Calu3 (cell line): ENCODE data around the gene TNFRSF4. TPM values are rescaled to one million over a fixed set of nuclear protein-coding genes. Genes with fewer than 3 reads are reported as not detected.

Experiments used
- BruUV-seq: library from RNA; stranded (reverse); fragments of 400-500 nt; replicated peaks from 2 replicates; lab custom pipeline; 2021; lab: Mats Ljungman, UMichigan
- CTCF ChIA-PET: fragments of 300-600 bp; sonication (Branson Sonifier 250); formaldehyde crosslinking; loops from one replicate; lab custom pipeline; 2022; ENCODE audit warnings: antibody characterized with exemption; lab: Charles Lee
- DNase-seq: peaks from one replicate; pipeline ENCODE4 v3.0.0; 2022
- H3K27ac Mint-ChIP-seq: one replicate; pipeline ENCODE4 v1.8.0; 2022; ENCODE audit warnings: mixed read lengths; ENCODE audit not compliant: unreplicated experiment
- H3K27me3 Mint-ChIP-seq: one replicate; pipeline ENCODE4 v1.8.0; 2022; ENCODE audit warnings: mixed read lengths; ENCODE audit not compliant: unreplicated experiment
- H3K36me3 Mint-ChIP-seq: one replicate; pipeline ENCODE4 v1.8.0; 2022; ENCODE audit warnings: mild to moderate bottlenecking, moderate library complexity, mixed read lengths; ENCODE audit not compliant: insufficient read depth, unreplicated experiment
- H3K4me1 Mint-ChIP-seq: one replicate; pipeline ENCODE4 v1.8.0; 2022; ENCODE audit warnings: mild to moderate bottlenecking, low read depth, mixed read lengths; ENCODE audit not compliant: unreplicated experiment
- H3K4me3 Mint-ChIP-seq: one replicate; pipeline ENCODE4 v1.8.0; 2022; ENCODE audit warnings: mild to moderate bottlenecking, low read depth, moderate library complexity, mixed read lengths; ENCODE audit not compliant: unreplicated experiment
- H3K9me3 Mint-ChIP-seq: one replicate; pipeline ENCODE4 v1.8.0; 2022; ENCODE audit warnings: low read depth, mixed read lengths; ENCODE audit not compliant: unreplicated experiment
- intact Hi-C: fragments of 100-400 bp; cut with micrococcal nuclease; formaldehyde crosslinking; loops from one replicate; pipeline ENCODE4 v1.10.0; 2022; ENCODE audit not compliant: unreplicated experiment
- total RNA-seq: library from RNA; stranded (reverse); gene quantifications from 2 replicates; pipeline ENCODE4 v1.2.3, GENCODE V29; 2022
- TF ChIP-seq, protein P1 (sequence below): fragments of 200-600 bp; IDR thresholded peaks from one replicate; pipeline ENCODE4 v1.8.0; 2022; ENCODE audit warnings: antibody characterized with exemption; ENCODE audit not compliant: unreplicated experiment

TNFRSF4 gene
- total RNA-seq, 1 experiment from 2014 or later: not detected

DNA sequence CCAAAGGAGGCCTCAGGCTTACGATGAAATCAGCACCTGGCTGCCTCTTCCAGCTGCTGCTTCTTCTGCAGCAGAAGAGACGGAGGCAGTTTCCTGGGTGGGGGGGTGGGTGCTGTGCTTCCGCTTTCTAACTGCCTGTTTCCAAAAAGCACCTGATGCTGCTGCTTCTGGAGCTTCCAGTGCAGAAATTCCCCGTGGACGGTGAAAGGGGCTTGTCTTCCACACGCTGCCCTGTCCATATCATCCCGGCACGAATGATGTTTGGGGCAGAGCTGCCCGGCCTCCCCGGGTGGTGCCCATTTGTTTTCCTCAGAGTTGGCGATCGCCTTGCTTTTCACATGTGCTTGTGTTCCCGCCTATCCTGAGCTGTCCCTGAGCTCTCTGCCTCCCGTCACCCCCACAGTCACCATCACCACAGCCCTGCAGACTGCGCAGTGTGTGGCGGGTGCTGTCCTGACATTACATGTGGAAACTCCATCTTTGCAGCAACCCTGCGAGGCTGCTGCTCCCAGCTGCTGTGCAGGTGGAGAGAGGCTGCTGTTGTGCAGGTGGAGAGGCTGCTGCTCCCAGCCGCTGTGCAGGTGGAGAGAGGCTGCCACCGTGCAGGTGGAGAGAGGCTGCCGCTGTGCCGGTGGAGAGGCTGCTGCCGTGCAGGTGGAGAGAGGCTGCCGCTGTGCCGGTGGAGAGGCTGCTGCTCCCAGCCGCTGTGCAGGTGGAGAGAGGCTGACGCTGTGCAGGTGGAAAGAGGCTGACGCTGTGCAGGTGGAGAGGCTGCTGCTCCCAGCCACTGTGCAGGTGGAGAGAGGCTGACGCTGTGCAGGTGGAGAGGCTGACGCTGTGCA lies 38.5 kb downstream of the TNFRSF4 start:
- Mint-ChIP-seq H3K36me3 (peaks cover 31% of the 10 kb centered on the region), H3K4me3 (no peak overlapping the region), H3K27ac (no peak overlapping the region), H3K27me3 (no peaks in the 10 kb centered on the region), H3K4me1 (peaks cover 8% of the 10 kb centered on the region), H3K9me3 (no peaks in the 10 kb centered on the region)
- no peak for DNase-seq
- intact Hi-C loops: no loop called here
- BruUV-seq: no TSS peak
- TF ChIP-seq, protein P1, sequence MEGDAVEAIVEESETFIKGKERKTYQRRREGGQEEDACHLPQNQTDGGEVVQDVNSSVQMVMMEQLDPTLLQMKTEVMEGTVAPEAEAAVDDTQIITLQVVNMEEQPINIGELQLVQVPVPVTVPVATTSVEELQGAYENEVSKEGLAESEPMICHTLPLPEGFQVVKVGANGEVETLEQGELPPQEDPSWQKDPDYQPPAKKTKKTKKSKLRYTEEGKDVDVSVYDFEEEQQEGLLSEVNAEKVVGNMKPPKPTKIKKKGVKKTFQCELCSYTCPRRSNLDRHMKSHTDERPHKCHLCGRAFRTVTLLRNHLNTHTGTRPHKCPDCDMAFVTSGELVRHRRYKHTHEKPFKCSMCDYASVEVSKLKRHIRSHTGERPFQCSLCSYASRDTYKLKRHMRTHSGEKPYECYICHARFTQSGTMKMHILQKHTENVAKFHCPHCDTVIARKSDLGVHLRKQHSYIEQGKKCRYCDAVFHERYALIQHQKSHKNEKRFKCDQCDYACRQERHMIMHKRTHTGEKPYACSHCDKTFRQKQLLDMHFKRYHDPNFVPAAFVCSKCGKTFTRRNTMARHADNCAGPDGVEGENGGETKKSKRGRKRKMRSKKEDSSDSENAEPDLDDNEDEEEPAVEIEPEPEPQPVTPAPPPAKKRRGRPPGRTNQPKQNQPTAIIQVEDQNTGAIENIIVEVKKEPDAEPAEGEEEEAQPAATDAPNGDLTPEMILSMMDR: no peak
- CTCF ChIA-PET: no interaction called here

DNA sequence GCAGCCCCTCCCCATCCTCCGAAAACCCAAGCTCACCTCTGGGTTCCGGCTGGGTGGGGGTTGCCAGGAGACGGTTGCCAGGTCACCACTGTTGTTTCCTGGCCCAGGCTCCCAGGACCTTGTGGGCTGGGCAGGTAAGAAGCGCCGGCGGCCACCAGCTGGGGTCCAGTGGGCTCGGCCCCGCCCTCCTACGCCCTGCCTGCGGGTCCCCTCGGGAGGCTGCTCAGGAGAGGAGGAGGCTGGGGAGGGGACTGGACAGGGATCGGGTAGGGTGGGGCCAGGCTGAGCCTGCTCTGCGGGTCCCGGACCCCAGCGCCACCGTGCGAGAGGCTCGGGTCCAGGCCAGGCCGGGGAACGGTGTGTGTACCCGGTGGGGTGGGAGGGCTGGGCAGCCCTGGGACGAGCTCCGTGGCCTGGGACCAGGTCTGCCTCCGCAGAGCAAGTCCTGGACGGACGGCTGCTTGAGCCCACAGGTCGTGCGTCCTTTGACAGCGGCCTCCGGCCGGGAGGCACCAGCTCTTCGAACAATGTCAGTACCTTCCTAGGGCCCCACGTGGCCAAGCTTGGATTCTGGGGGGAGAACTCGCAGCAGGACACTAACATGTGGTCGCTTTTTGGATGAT lies 40.0 kb downstream of the TNFRSF4 start, which contains the start of gene TTLL10:
Gene TTLL10 (plus strand): TSS at position 88 of the 623 bp plus-strand sequence. CDS start 5,336 bp downstream, outside the sequence.
- DNase-seq: no peak
- BruUV-seq: no TSS peak
- TF ChIP-seq, protein P1: no peak
- H3K36me3 Mint-ChIP-seq: peaks cover 45% of the 10 kb centered on the region
- no peaks in the 10 kb centered on the region for H3K27me3 Mint-ChIP-seq
- no peak within 1 kb of the TSS for H3K4me3 Mint-ChIP-seq
- no peak within 1 kb of the TSS for H3K27ac Mint-ChIP-seq
- no peaks in the 10 kb centered on the region for H3K9me3 Mint-ChIP-seq
- CTCF ChIA-PET: no interaction called here
- intact Hi-C loops: no loop called here
- peaks cover 8% of the 10 kb centered on the region for H3K4me1 Mint-ChIP-seq

DNA sequence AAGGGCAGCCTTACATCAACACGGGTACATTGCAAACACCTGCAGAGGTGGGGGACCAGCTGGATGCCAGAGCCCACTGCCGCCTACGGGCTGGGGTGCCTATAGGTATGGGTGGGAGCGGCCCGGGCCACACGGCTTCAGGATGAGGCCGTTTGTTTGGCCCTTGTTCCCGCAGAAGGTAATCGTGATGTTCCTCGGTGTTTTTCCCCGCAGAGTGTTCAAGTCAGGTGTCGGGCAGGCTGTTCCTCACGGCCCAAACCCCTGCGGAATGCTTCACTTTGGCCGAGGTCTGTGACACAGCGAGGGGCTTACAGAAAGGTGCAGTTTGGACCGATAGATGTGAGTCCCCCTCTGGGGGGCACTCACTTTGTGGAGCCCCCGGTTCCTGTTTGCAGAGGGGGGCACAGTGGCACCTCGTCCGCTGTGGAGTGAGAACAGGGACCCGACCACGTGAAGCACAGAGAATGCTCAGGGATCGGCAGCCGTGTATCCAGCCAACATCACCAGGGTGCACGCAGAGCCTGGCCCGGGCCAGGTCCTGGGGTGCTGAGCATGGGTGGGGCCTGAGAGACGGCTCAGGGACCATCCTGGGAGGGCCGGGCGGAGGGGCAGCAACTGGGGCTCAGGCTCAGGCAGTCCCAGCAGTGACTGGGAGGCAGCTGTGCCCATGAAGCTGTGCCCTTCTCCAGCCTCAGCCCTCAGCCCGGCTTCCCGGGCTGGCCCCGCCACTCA lies 40.7 kb downstream of the TNFRSF4 start:
- Mint-ChIP-seq H3K36me3 (peaks cover 46% of the 10 kb centered on the region), H3K4me3 (no peak overlapping the region), H3K4me1 (peaks cover 8% of the 10 kb centered on the region), H3K9me3 (no peaks in the 10 kb centered on the region), H3K27me3 (no peaks in the 10 kb centered on the region), H3K27ac (no peak overlapping the region)
- intact Hi-C loops: no loop called here
- TF ChIP-seq, protein P1: no peak
- no TSS peak for BruUV-seq
- CTCF ChIA-PET: no interaction called here
- DNase-seq: no peak

DNA sequence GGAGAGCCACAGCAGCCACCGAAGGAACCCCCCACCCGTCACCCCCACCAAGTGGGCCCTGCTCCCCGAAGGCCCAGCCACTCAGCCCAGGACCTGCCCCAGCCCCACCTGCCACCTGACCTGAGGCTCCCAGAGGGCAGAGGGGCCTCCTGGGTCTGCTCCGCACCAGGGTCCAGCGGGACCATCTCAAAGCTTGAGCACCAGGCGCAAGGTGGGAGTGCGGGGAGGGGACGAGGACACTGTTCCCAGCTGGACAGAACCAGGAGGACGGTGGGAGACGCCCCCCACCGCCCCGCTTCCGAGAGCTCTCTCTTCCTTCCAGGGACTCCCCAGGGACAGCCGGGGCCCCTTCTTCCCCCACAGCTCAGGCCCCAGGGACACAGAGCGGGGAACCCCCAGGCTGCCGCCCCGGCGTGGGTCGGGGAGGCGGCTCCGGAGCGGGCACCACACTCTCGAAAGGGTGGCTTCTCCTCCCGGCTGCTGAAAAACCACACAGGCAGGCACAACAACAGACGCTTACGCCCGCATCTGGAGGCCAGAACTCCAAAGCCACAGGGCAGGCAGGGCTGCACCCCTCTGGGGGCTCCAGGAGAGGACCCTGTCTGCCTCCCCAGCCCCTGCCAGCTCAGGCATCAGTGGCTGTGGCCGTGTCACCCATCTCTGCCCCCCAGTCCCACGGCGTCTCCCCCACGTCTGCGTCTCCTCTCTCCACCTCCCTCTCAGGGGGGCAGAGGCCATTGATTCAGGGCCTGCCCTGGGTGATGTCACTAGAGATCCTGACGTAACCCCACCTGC lies 42.2 kb downstream of the TNFRSF4 start:
- H3K36me3 Mint-ChIP-seq: peaks cover 50% of the 10 kb centered on the region
- no peaks in the 10 kb centered on the region for H3K27me3 Mint-ChIP-seq
- no peak overlapping the region for H3K27ac Mint-ChIP-seq
- intact Hi-C loops: no loop called here
- H3K4me1 Mint-ChIP-seq: peaks cover 3% of the 10 kb centered on the region
- CTCF ChIA-PET: no interaction called here
- DNase-seq: no peak
- H3K4me3 Mint-ChIP-seq: no peak overlapping the region
- BruUV-seq: no TSS peak
- H3K9me3 Mint-ChIP-seq: no peaks in the 10 kb centered on the region
- TF ChIP-seq, protein P1: no peak
